ENCODE results near the gene MACROD2. TPM values are rescaled to one million over a fixed set of nuclear protein-coding genes. Genes with fewer than 3 reads are reported as not detected.

Gene MACROD2
- total and polyA plus RNA-seq, 2 of the 4 experiments (the other 2 are of a cell fraction) = not detected

- in situ Hi-C loops (cut with MboI; ENCODE audit: low sequenced_read_pairs) (no loop called here), intact Hi-C loops (cut with micrococcal nuclease) (no loop called here), dilution Hi-C loops (cut with HindIII; ENCODE audit: low sequenced_read_pairs, unreplicated experiment) (no loop called here)
- ChIA-PET POLR2A (ENCODE audit: unreplicated experiment) (no interaction called here), CTCF (no interaction called here)
- DNase-seq (no peak), ATAC-seq (ENCODE audit: low read depth) (no peak)
- Histone ChIP-seq H2BK15ac (ENCODE audit: low read depth, low read length) (no peak overlapping the region), H4K8ac (ENCODE audit: low read depth in 2 of 2, low read length in 2 of 2) (no peak overlapping the region), H4K5ac (ENCODE audit: low read depth, low read length) (no peak overlapping the region), H2BK120ac (ENCODE audit: low read depth, low read length) (no peak overlapping the region), H2BK5ac (ENCODE audit: low read depth, low read length, poor library complexity, severe bottlenecking) (no peak overlapping the region), H3K79me1 (ENCODE audit: low read depth in 1 of 2, low read length in 2 of 2) (no peaks in the 10 kb centered on the region), H3K9me3 (ENCODE audit: control insufficient read depth, insufficient read depth, low read length) (no peaks in the 10 kb centered on the region), H3K27ac (ENCODE audit: insufficient read depth, low read length) (no peak overlapping the region), H3K27me3 (ENCODE audit: control insufficient read depth, insufficient read depth, low read length) (no peaks in the 10 kb centered on the region; the same call in 1 of the 2 replicates), H3K36me3 (ENCODE audit: control insufficient read depth, insufficient read depth, low read length) (no peaks in the 10 kb centered on the region), H3K4ac (ENCODE audit: low read depth, low read length) (no peak overlapping the region), H2AFZ (replicated peaks; ENCODE audit: low read length, poor library complexity) (no peak overlapping the region), H3K4me3 (ENCODE audit: insufficient read depth, low read depth, low read length) (no peak overlapping the region), H3K14ac (replicated peaks; ENCODE audit: low read depth, low read length) (no peak overlapping the region), H3K4me1 (ENCODE audit: control insufficient read depth, insufficient read depth, low read length) (no peaks in the 10 kb centered on the region), H3K18ac (ENCODE audit: low read depth, low read length) (no peak overlapping the region), H3K9ac (ENCODE audit: low read depth, low read length) (no peak overlapping the region), H3K4me2 (ENCODE audit: low read depth, low read length) (no peak overlapping the region), H3K56ac (ENCODE audit: extremely low read depth, insufficient read depth, low read length) (no peak overlapping the region), H4K91ac (ENCODE audit: insufficient read depth, low read depth, low read length) (no peak overlapping the region), H3K23ac (ENCODE audit: low read depth, low read length) (no peak overlapping the region), H2AK9ac (replicated peaks; ENCODE audit: low read depth, low read length, poor library complexity) (no peak overlapping the region), H2AK5ac (ENCODE audit: low read depth, low read length) (no peak overlapping the region), H3K9me1 (ENCODE audit: insufficient read depth, low read length) (no peaks in the 10 kb centered on the region), H2BK20ac (ENCODE audit: low read depth, low read length) (no peak overlapping the region), H4K20me1 (ENCODE audit: insufficient read depth, low read length) (no peaks in the 10 kb centered on the region)
- BruUV-seq (replicated peaks) = no TSS peak
- WGBS, 2 experiments (ENCODE audit: extremely low coverage in 2 of 2, insufficient read length in 1 of 2) = no CpG with 5 or more reads among the region's 2 CpGs
- no peak for TF ChIP-seq POLR2A (IDR thresholded peaks at IDR 0.05; ENCODE audit: low read depth, low read length)
Measured at GRCh38 chr20:15625981-15626380, 1630.7 kb downstream of the MACROD2 start.

All from IMR-90 (cell line).